ENCODE measurements around the gene EGFL8.

- TF ChIP-seq CTCF (IDR thresholded peaks at IDR 0.05), result no peak
- TF ChIP-seq POLR2A (IDR thresholded peaks at IDR 0.05), result no peak
Observed at GRCh38 chr6:32170294-32170693, 5.9 kb downstream of the EGFL8 start.
